ENCODE measurements around the gene LHFPL3.

Gene LHFPL3

DNA sequence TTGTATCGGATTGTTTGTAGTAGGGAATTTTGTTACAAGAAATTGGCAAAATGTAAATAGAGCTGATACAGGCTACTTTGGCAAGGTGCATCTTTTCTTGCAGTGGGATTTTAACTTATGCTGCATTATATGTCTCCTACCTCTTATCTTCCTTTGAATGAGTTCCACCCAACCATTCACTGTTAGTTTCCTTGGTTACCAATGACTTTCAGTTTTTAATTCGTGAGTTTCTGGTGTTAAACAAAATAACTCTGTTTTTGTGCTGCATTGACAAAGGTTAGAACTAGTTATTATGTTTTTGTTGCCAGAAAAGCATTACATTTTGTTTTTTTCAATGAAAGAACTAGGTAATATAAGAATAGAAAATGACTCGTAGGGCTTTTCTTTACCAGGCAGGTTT is 327.2 kb downstream of the LHFPL3 start:
- Histone ChIP-seq H2AK5ac (ENCODE audit: low read length, severe bottlenecking) (no peak overlapping the region), H3K9me3 (ENCODE audit: control insufficient read depth, low read length) (no peaks in the 10 kb centered on the region), H2BK120ac (ENCODE audit: low read depth, low read length) (no peak overlapping the region)

DNA sequence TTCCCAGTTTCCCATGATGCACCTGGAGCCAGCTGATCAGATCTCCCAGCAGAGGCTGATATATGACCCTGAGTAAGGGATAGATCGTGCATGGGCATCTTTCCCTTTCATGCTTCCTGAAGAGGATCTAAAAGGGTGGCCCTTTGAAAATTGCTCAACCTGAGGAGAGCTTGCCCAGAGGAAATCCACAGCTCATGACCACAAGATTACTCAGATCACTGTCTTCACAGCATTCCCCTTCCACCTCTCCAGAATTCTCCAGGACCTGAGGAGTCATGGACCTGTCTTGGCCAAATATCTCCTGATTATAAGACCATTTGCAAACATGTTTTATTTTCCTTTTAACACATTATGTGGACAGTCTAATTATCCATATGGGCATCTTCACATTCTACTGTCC is 328.1 kb downstream of the LHFPL3 start:
- H3K18ac ChIP-seq (ENCODE audit: low read depth in 1 of 2, low read length in 2 of 2) = no peak overlapping the region
- no peaks in the 10 kb centered on the region for H3K79me1 ChIP-seq (replicated peaks; ENCODE audit: low read length, poor library complexity, severe bottlenecking)
- H3K9me3 ChIP-seq (ENCODE audit: control insufficient read depth, low read length) = no peaks in the 10 kb centered on the region
- no peak overlapping the region for H3K23ac ChIP-seq (ENCODE audit: low read length in 2 of 2)
- no peak overlapping the region for H3K14ac ChIP-seq (ENCODE audit: low read length in 2 of 2)
- no peaks in the 10 kb centered on the region for H3K4me1 ChIP-seq (ENCODE audit: control insufficient read depth, insufficient read depth, low read depth, low read length)
- no peak overlapping the region for H2BK120ac ChIP-seq (ENCODE audit: low read depth, low read length)
- H3K27ac ChIP-seq (ENCODE audit: low read length, poor library complexity, severe bottlenecking) = no peak overlapping the region
- H3K4me3 ChIP-seq (ENCODE audit: insufficient read depth in 1 of 2, low read depth in 1 of 2, low read length in 2 of 2) = no peak overlapping the region
- no peak overlapping the region for H3K9ac ChIP-seq (ENCODE audit: low read length)
- H4K8ac ChIP-seq (ENCODE audit: low read length) = no peak overlapping the region
- H2BK15ac ChIP-seq (ENCODE audit: low read depth, poor library complexity, severe bottlenecking) = no peak overlapping the region
- H2AK5ac ChIP-seq (ENCODE audit: low read length, severe bottlenecking) = no peak overlapping the region
- no peak overlapping the region for H4K91ac ChIP-seq (ENCODE audit: low read length)
- no peak overlapping the region for H3K4me2 ChIP-seq (ENCODE audit: low read length, poor library complexity, severe bottlenecking)
- H3K36me3 ChIP-seq (ENCODE audit: control insufficient read depth in 1 of 2, insufficient read depth in 2 of 2, low read depth in 1 of 2, low read length in 2 of 2) = no peaks in the 10 kb centered on the region
- 50% methylated on average over 1 of the region's 1 CpG for WGBS
- H2AFZ ChIP-seq (ENCODE audit: low read depth, low read length) = no peak overlapping the region
- no peak overlapping the region for H2BK12ac ChIP-seq (ENCODE audit: low read length in 2 of 2)
- H3K4ac ChIP-seq (ENCODE audit: low read depth in 1 of 2, low read length in 2 of 2) = no peak overlapping the region
- no peaks in the 10 kb centered on the region for H3K27me3 ChIP-seq (ENCODE audit: control insufficient read depth in 1 of 2, insufficient read depth in 1 of 2, low read length in 2 of 2)
- no peak overlapping the region for H2BK5ac ChIP-seq (ENCODE audit: low read depth, low read length, poor library complexity, severe bottlenecking)
- DNase-seq = no peak

More for the DNA sequence above, 327.2 kb downstream of the LHFPL3 start:
- Histone ChIP-seq H4K91ac (ENCODE audit: low read length) (no peak overlapping the region), H3K18ac (ENCODE audit: low read depth in 1 of 2, low read length in 2 of 2) (no peak overlapping the region), H3K79me1 (replicated peaks; ENCODE audit: low read length, poor library complexity, severe bottlenecking) (no peaks in the 10 kb centered on the region), H3K14ac (ENCODE audit: low read length in 2 of 2) (no peak overlapping the region), H2BK15ac (ENCODE audit: low read depth, poor library complexity, severe bottlenecking) (no peak overlapping the region), H3K27me3 (ENCODE audit: control insufficient read depth in 1 of 2, insufficient read depth in 1 of 2, low read length in 2 of 2) (no peaks in the 10 kb centered on the region), H3K4me3 (ENCODE audit: insufficient read depth in 1 of 2, low read depth in 1 of 2, low read length in 2 of 2) (no peak overlapping the region), H3K27ac (ENCODE audit: low read length, poor library complexity, severe bottlenecking) (no peak overlapping the region), H3K9ac (ENCODE audit: low read length) (no peak overlapping the region), H2BK12ac (ENCODE audit: low read length in 2 of 2) (no peak overlapping the region), H3K36me3 (ENCODE audit: control insufficient read depth in 1 of 2, insufficient read depth in 2 of 2, low read depth in 1 of 2, low read length in 2 of 2) (no peaks in the 10 kb centered on the region), H4K8ac (ENCODE audit: low read length) (no peak overlapping the region), H3K4ac (ENCODE audit: low read depth in 1 of 2, low read length in 2 of 2) (no peak overlapping the region), H3K4me2 (ENCODE audit: low read length, poor library complexity, severe bottlenecking) (no peak overlapping the region), H3K23ac (ENCODE audit: low read length in 2 of 2) (no peak overlapping the region), H2AFZ (ENCODE audit: low read depth, low read length) (no peak overlapping the region), H3K4me1 (ENCODE audit: control insufficient read depth, insufficient read depth, low read depth, low read length) (no peaks in the 10 kb centered on the region), H2BK5ac (ENCODE audit: low read depth, low read length, poor library complexity, severe bottlenecking) (no peak overlapping the region)
- no peak for DNase-seq
- 57% methylated on average over 2 of the region's 3 CpGs for WGBS

DNA sequence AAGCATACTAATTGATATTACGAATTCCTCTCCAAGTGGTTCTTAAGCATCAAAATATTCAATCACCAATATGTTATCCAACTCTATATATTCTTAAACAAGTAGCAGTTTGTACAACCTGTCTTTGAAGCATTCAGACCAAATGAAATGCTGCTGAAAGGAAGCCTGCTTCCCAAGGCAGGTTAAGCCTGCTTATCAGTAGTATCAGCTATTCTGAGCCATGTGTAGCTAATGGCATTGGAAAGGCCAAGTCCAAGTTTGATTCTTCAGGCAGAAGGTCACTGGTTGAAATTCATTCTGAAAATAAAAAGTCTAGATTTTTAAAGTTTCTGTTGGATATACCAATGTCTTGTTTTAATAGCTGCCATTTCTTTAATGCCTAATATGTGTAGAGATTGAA is 328.7 kb downstream of the LHFPL3 start:
- Histone ChIP-seq H3K27me3 (ENCODE audit: control insufficient read depth in 1 of 2, insufficient read depth in 1 of 2, low read length in 2 of 2) (peaks cover 0 to 2% of the 10 kb centered on the region in 2 experiments), H2BK15ac (ENCODE audit: low read depth, poor library complexity, severe bottlenecking) (no peak overlapping the region), H2BK12ac (ENCODE audit: low read length in 2 of 2) (no peak overlapping the region), H3K36me3 (ENCODE audit: control insufficient read depth in 1 of 2, insufficient read depth in 2 of 2, low read depth in 1 of 2, low read length in 2 of 2) (no peaks in the 10 kb centered on the region), H4K91ac (ENCODE audit: low read length) (no peak overlapping the region), H3K4me3 (ENCODE audit: insufficient read depth in 1 of 2, low read depth in 1 of 2, low read length in 2 of 2) (no peak overlapping the region), H4K8ac (ENCODE audit: low read length) (no peak overlapping the region), H3K14ac (ENCODE audit: low read length in 2 of 2) (no peak overlapping the region), H2AK5ac (ENCODE audit: low read length, severe bottlenecking) (no peak overlapping the region), H3K4me2 (ENCODE audit: low read length, poor library complexity, severe bottlenecking) (no peak overlapping the region), H3K4me1 (ENCODE audit: control insufficient read depth, insufficient read depth, low read depth, low read length) (no peaks in the 10 kb centered on the region), H3K27ac (ENCODE audit: low read length, poor library complexity, severe bottlenecking) (no peak overlapping the region), H3K23ac (ENCODE audit: low read length in 2 of 2) (no peak overlapping the region), H2AFZ (ENCODE audit: low read depth, low read length) (no peak overlapping the region), H3K4ac (ENCODE audit: low read depth in 1 of 2, low read length in 2 of 2) (no peak overlapping the region), H3K18ac (ENCODE audit: low read depth in 1 of 2, low read length in 2 of 2) (no peak overlapping the region), H3K79me1 (replicated peaks; ENCODE audit: low read length, poor library complexity, severe bottlenecking) (no peaks in the 10 kb centered on the region), H2BK120ac (ENCODE audit: low read depth, low read length) (no peak overlapping the region), H2BK5ac (ENCODE audit: low read depth, low read length, poor library complexity, severe bottlenecking) (no peak overlapping the region), H3K9ac (ENCODE audit: low read length) (no peak overlapping the region), H3K9me3 (ENCODE audit: control insufficient read depth, low read length) (no peaks in the 10 kb centered on the region)
- no peak for DNase-seq
- WGBS = 76% methylated on average over 1 of the region's 1 CpG

DNA sequence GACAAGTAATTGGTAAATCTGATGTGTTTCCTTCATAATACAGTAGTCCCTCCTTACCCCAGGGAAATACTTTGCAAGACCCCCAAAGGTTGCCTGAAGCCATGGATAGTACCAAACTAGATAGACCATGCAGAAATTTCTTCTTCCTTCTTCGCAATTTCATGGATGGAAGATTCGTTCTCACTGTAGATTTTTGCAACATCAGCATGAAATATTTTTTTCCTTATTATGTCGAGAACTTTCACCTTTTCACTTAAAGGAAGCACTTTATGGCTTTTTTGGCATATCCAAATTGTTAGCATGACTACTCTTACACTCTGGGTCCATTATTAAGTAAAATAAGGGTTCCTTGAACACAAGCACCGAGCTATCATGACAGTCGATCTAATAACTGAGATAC is 333.2 kb downstream of the LHFPL3 start:
- Histone ChIP-seq H2BK15ac (ENCODE audit: low read depth, poor library complexity, severe bottlenecking) (no peak overlapping the region), H2BK5ac (ENCODE audit: low read depth, low read length, poor library complexity, severe bottlenecking) (no peak overlapping the region), H2AFZ (ENCODE audit: low read depth, low read length) (no peak overlapping the region), H3K9ac (ENCODE audit: low read length) (no peak overlapping the region), H3K18ac (ENCODE audit: low read depth in 1 of 2, low read length in 2 of 2) (no peak overlapping the region), H3K14ac (ENCODE audit: low read length in 2 of 2) (no peak overlapping the region), H3K27me3 (ENCODE audit: control insufficient read depth in 1 of 2, insufficient read depth in 1 of 2, low read length in 2 of 2) (peaks cover 0 to 2% of the 10 kb centered on the region in 2 experiments), H3K9me3 (ENCODE audit: control insufficient read depth, low read length) (no peaks in the 10 kb centered on the region), H3K79me1 (replicated peaks; ENCODE audit: low read length, poor library complexity, severe bottlenecking) (no peaks in the 10 kb centered on the region), H3K27ac (ENCODE audit: low read length, poor library complexity, severe bottlenecking) (no peak overlapping the region), H2BK12ac (ENCODE audit: low read length in 2 of 2) (no peak overlapping the region), H2BK120ac (ENCODE audit: low read depth, low read length) (no peak overlapping the region), H3K4me2 (ENCODE audit: low read length, poor library complexity, severe bottlenecking) (no peak overlapping the region), H4K8ac (ENCODE audit: low read length) (no peak overlapping the region), H3K36me3 (ENCODE audit: control insufficient read depth in 1 of 2, insufficient read depth in 2 of 2, low read depth in 1 of 2, low read length in 2 of 2) (no peaks in the 10 kb centered on the region), H2AK5ac (ENCODE audit: low read length, severe bottlenecking) (no peak overlapping the region), H3K4me3 (ENCODE audit: insufficient read depth in 1 of 2, low read depth in 1 of 2, low read length in 2 of 2) (no peak overlapping the region), H3K4me1 (ENCODE audit: control insufficient read depth, insufficient read depth, low read depth, low read length) (no peaks in the 10 kb centered on the region), H3K23ac (ENCODE audit: low read length in 2 of 2) (no peak overlapping the region), H3K4ac (ENCODE audit: low read depth in 1 of 2, low read length in 2 of 2) (no peak overlapping the region), H4K91ac (ENCODE audit: low read length) (no peak overlapping the region)
- no peak for DNase-seq
- WGBS = 64% methylated on average over 3 of the region's 5 CpGs
